ENCODE data around the gene PFKFB3. TPM values are rescaled to one million over a fixed set of nuclear protein-coding genes. Genes with fewer than 3 reads are reported as not detected.
A peak's percentile ranks its signal among the peaks of the same experiment; 100 is the strongest.
"Not testable (repeated sequence)": the region's sequence is repeated elsewhere in the genome, so short reads cannot be mapped to it uniquely, and the experiment has no call there.

The PFKFB3 gene
- total RNA-seq, 4 donors from 2014 or later: 56.4 to 77.4 (median 69.2) TPM

GRCh38 chr10:6162589-6163356 lies 40.0 kb upstream of the PFKFB3 start:
- TF ChIP-seq, protein P1, sequence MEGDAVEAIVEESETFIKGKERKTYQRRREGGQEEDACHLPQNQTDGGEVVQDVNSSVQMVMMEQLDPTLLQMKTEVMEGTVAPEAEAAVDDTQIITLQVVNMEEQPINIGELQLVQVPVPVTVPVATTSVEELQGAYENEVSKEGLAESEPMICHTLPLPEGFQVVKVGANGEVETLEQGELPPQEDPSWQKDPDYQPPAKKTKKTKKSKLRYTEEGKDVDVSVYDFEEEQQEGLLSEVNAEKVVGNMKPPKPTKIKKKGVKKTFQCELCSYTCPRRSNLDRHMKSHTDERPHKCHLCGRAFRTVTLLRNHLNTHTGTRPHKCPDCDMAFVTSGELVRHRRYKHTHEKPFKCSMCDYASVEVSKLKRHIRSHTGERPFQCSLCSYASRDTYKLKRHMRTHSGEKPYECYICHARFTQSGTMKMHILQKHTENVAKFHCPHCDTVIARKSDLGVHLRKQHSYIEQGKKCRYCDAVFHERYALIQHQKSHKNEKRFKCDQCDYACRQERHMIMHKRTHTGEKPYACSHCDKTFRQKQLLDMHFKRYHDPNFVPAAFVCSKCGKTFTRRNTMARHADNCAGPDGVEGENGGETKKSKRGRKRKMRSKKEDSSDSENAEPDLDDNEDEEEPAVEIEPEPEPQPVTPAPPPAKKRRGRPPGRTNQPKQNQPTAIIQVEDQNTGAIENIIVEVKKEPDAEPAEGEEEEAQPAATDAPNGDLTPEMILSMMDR (IDR thresholded peaks at IDR 0.05): no peak
- TF ChIP-seq POLR2A (IDR thresholded peaks at IDR 0.05): no peak
- 50 to 61% methylated on average over 12 of the region's 12 CpGs for WGBS, 2 donors
- intact Hi-C loops (cut with DNase I; ENCODE audit: low total_unique reads): no loop called here
- H3K4me3 ChIP-seq (ENCODE audit: low read depth, poor library complexity, severe bottlenecking): no peak overlapping the region
- DNase-seq (ENCODE audit: low spot score in 2 of 2): no peak

- H3K4me3 ChIP-seq (ENCODE audit: low read depth, poor library complexity, severe bottlenecking): peak overlapping the region; percentile 61
- no peak for TF ChIP-seq POLR2A (IDR thresholded peaks at IDR 0.05)
- TF ChIP-seq, protein P1 (IDR thresholded peaks at IDR 0.05): no peak
- intact Hi-C loops (cut with DNase I; ENCODE audit: low total_unique reads): no loop called here
- WGBS, 2 donors: 1% methylated on average over 29 to 36 of the region's 91 CpGs
- peak; percentile 79 to 97 for DNase-seq (ENCODE audit: low spot score in 2 of 2)
Measured at GRCh38 chr10:6163364-6164270, 39.1 kb upstream of the PFKFB3 start.

GRCh38 chr10:6164271-6165095 lies 38.2 kb upstream of the PFKFB3 start:
- intact Hi-C loops (cut with DNase I; ENCODE audit: low total_unique reads): no loop called here
- 15 to 16% methylated on average over 16 of the region's 16 CpGs for WGBS, 2 donors
- no peak for TF ChIP-seq POLR2A (IDR thresholded peaks at IDR 0.05)
- peak overlapping the region; percentile 61 for H3K4me3 ChIP-seq (ENCODE audit: low read depth, poor library complexity, severe bottlenecking)
- no peak for DNase-seq (ENCODE audit: low spot score in 2 of 2)

DNA sequence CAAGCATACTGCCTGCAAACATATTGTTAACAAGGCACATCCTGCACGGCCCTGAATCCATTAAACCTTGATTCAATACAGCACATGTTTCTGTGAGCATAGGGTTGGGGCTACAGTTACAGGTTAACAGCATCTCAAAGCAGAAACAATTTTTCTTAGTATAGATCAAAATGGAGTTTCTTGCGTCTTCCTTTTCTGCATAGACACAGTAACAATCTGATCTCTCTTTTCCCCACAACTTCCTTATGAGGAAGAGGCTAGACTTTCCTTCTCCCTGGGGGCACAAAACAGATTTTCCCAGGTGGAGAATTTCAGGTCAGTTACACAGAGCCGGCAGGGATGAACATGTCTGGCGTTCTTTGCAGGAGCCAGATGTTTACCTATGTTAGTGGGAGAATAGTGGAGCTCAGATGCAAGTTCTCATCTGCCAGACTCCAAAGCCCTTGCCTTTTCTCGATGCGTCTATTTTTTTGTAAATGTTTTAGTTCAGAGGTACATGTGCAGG lies 37.5 kb upstream of the PFKFB3 start:
- TF ChIP-seq, protein P1 (IDR thresholded peaks at IDR 0.05): no peak
- no peak for TF ChIP-seq POLR2A (IDR thresholded peaks at IDR 0.05)
- intact Hi-C loops (cut with DNase I; ENCODE audit: low total_unique reads): no loop called here
- WGBS, 2 donors: 38 to 47% methylated on average over 6 of the region's 6 CpGs
- H3K4me3 ChIP-seq (ENCODE audit: low read depth, poor library complexity, severe bottlenecking): no peak overlapping the region
- DNase-seq (ENCODE audit: low spot score in 2 of 2): no peak

- DNase-seq (ENCODE audit: low spot score in 2 of 2); intact Hi-C loops (cut with DNase I; ENCODE audit: low total_unique reads): not testable (repeated sequence)
Measured at GRCh38 chr10:6165933-6166332, 36.8 kb upstream of the PFKFB3 start.

GRCh38 chr10:6167456-6167855 lies 35.3 kb upstream of the PFKFB3 start:
- intact Hi-C loops (cut with DNase I; ENCODE audit: low total_unique reads): no loop called here
- no peak overlapping the region for H3K4me3 ChIP-seq (ENCODE audit: low read depth, poor library complexity, severe bottlenecking)
- no peak for DNase-seq (ENCODE audit: low spot score in 2 of 2)
- WGBS, 2 donors: 83 to 93% methylated on average over 2 of the region's 2 CpGs
- no peak for TF ChIP-seq POLR2A (IDR thresholded peaks at IDR 0.05)
- TF ChIP-seq, protein P1 (IDR thresholded peaks at IDR 0.05): no peak

More at GRCh38 chr10:6165933-6166332, 36.8 kb upstream of the PFKFB3 start:
- H3K4me3 ChIP-seq (ENCODE audit: low read depth, poor library complexity, severe bottlenecking): not testable (repeated sequence)
- 87% methylated on average over 14 to 15 of the region's 15 CpGs for WGBS, 2 donors
